ENCODE measurements around the gene RER1.

The RER1 gene

DNA sequence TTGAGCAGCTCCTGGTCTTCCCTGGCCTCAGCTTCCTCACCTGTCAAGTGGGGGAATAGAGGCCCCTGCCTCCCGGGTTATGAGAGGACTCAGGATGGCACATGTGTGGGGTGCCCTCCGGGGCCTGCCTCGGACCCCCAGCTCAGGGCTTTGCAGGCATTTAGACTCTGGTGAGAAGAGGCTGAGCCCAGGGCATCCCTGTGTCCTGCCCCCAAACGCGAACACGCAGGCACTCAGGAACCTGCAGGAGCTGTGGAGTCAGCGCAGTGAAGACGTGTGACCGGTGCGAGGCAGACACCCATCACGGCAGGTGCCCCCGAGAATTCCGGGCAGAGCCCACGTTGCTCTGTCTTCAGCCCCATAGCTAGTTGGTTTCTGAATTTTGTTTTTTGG is 26.2 kb downstream of the RER1 start:
- Histone ChIP-seq H3K23ac (ENCODE audit: low read length) (no peak overlapping the region), H3K4me2 (ENCODE audit: low read length) (no peak overlapping the region), H3K4me1 (ENCODE audit: control insufficient read depth in 1 of 2, insufficient read depth in 2 of 2, low read length in 2 of 2) (peaks cover 11 to 14% of the 10 kb centered on the region in 2 experiments), H3K9me3 (ENCODE audit: insufficient read depth, low read depth, low read length) (peaks cover 2% of the 10 kb centered on the region), H3K18ac (ENCODE audit: low read length) (no peak overlapping the region), H3K27me3 (ENCODE audit: insufficient read depth, low read length) (no peaks in the 10 kb centered on the region), H2BK5ac (ENCODE audit: low read depth, low read length, poor library complexity) (no peak overlapping the region), H3K4me3 (ENCODE audit: low read depth, low read length) (no peak overlapping the region), H4K91ac (ENCODE audit: low read depth, low read length) (no peak overlapping the region), H2AK5ac (ENCODE audit: low read length) (no peak overlapping the region), H2BK12ac (ENCODE audit: low read length) (no peak overlapping the region), H4K8ac (ENCODE audit: low read depth, low read length) (no peak overlapping the region), H3K14ac (ENCODE audit: low read length) (no peak overlapping the region), H3K9ac (ENCODE audit: low read length) (no peak overlapping the region), H2BK120ac (ENCODE audit: insufficient read depth, low read length, poor library complexity) (no peak overlapping the region), H4K12ac (ENCODE audit: low read depth, low read length) (no peak overlapping the region), H3K79me2 (ENCODE audit: control insufficient read depth, insufficient read depth, low read length, poor library complexity) (peaks cover 3% of the 10 kb centered on the region), H3K79me1 (ENCODE audit: low read length) (peaks cover 4% of the 10 kb centered on the region), H3K4ac (ENCODE audit: low read depth, low read length) (no peak overlapping the region), H3K36me3 (ENCODE audit: control insufficient read depth in 1 of 2, insufficient read depth in 2 of 2, low read length in 2 of 2) (no peaks in the 10 kb centered on the region), H2AFZ (ENCODE audit: insufficient read depth, low read length, poor library complexity) (no peak overlapping the region), H3K27ac (ENCODE audit: low read depth, low read length) (no peak overlapping the region)
- DNase-seq, result no peak
- no CpG with 5 or more reads among the region's 14 CpGs for WGBS (ENCODE audit: extremely low coverage, insufficient coverage, insufficient read length)

GRCh38 chr1:2418791-2419320 is 27.2 kb downstream of the RER1 start:
- no CpG with 5 or more reads among the region's 16 CpGs for WGBS (ENCODE audit: extremely low coverage, insufficient coverage, insufficient read length)
- no peak overlapping the region for H3K27ac ChIP-seq (ENCODE audit: low read depth, low read length)
- no peaks in the 10 kb centered on the region for H3K79me2 ChIP-seq (ENCODE audit: control insufficient read depth, insufficient read depth, low read length, poor library complexity)
- H3K18ac ChIP-seq (ENCODE audit: low read length), result no peak overlapping the region
- H2BK5ac ChIP-seq (ENCODE audit: low read depth, low read length, poor library complexity), result no peak overlapping the region
- no peaks in the 10 kb centered on the region for H3K27me3 ChIP-seq (ENCODE audit: insufficient read depth, low read length)
- no peak overlapping the region for H3K9ac ChIP-seq (ENCODE audit: low read length)
- no peak overlapping the region for H3K4ac ChIP-seq (ENCODE audit: low read depth, low read length)
- no peak overlapping the region for H2BK12ac ChIP-seq (ENCODE audit: low read length)
- no peak overlapping the region for H3K4me3 ChIP-seq (ENCODE audit: low read depth, low read length)
- no peaks in the 10 kb centered on the region for H3K36me3 ChIP-seq (ENCODE audit: control insufficient read depth in 1 of 2, insufficient read depth in 2 of 2, low read length in 2 of 2)
- H4K91ac ChIP-seq (ENCODE audit: low read depth, low read length), result no peak overlapping the region
- no peak overlapping the region for H2AFZ ChIP-seq (ENCODE audit: insufficient read depth, low read length, poor library complexity)
- no peak overlapping the region for H4K8ac ChIP-seq (ENCODE audit: low read depth, low read length)
- no peak overlapping the region for H3K23ac ChIP-seq (ENCODE audit: low read length)
- peaks cover 7% of the 10 kb centered on the region for H3K9me3 ChIP-seq (ENCODE audit: insufficient read depth, low read depth, low read length)
- H3K4me1 ChIP-seq (ENCODE audit: control insufficient read depth in 1 of 2, insufficient read depth in 2 of 2, low read length in 2 of 2), result peaks cover 2 to 5% of the 10 kb centered on the region in 2 experiments
- no peaks in the 10 kb centered on the region for H3K79me1 ChIP-seq (ENCODE audit: low read length)
- H2BK120ac ChIP-seq (ENCODE audit: insufficient read depth, low read length, poor library complexity), result no peak overlapping the region
- no peak overlapping the region for H3K4me2 ChIP-seq (ENCODE audit: low read length)
- H2AK5ac ChIP-seq (ENCODE audit: low read length), result no peak overlapping the region
- no peak overlapping the region for H3K14ac ChIP-seq (ENCODE audit: low read length)
- no peak for DNase-seq
- H4K12ac ChIP-seq (ENCODE audit: low read depth, low read length), result no peak overlapping the region

- Histone ChIP-seq H2BK5ac (ENCODE audit: low read depth, low read length, poor library complexity) (no peak overlapping the region), H3K27ac (ENCODE audit: low read depth, low read length) (no peak overlapping the region), H2AFZ (ENCODE audit: insufficient read depth, low read length, poor library complexity) (no peak overlapping the region), H3K14ac (ENCODE audit: low read length) (no peak overlapping the region), H3K9me3 (ENCODE audit: insufficient read depth, low read depth, low read length) (peaks cover 7% of the 10 kb centered on the region), H3K4me1 (ENCODE audit: control insufficient read depth in 1 of 2, insufficient read depth in 2 of 2, low read length in 2 of 2) (peaks cover 0 to 2% of the 10 kb centered on the region in 2 experiments), H2AK5ac (ENCODE audit: low read length) (no peak overlapping the region), H3K4me2 (ENCODE audit: low read length) (no peak overlapping the region), H4K91ac (ENCODE audit: low read depth, low read length) (no peak overlapping the region), H2BK12ac (ENCODE audit: low read length) (no peak overlapping the region), H3K79me2 (ENCODE audit: control insufficient read depth, insufficient read depth, low read length, poor library complexity) (no peaks in the 10 kb centered on the region), H3K79me1 (ENCODE audit: low read length) (no peaks in the 10 kb centered on the region), H3K23ac (ENCODE audit: low read length) (no peak overlapping the region), H2BK120ac (ENCODE audit: insufficient read depth, low read length, poor library complexity) (no peak overlapping the region), H3K4ac (ENCODE audit: low read depth, low read length) (no peak overlapping the region), H4K8ac (ENCODE audit: low read depth, low read length) (no peak overlapping the region), H3K9ac (ENCODE audit: low read length) (no peak overlapping the region), H3K36me3 (ENCODE audit: control insufficient read depth in 1 of 2, insufficient read depth in 2 of 2, low read length in 2 of 2) (no peaks in the 10 kb centered on the region), H3K27me3 (ENCODE audit: insufficient read depth, low read length) (no peaks in the 10 kb centered on the region), H3K18ac (ENCODE audit: low read length) (no peak overlapping the region), H3K4me3 (ENCODE audit: low read depth, low read length) (no peak overlapping the region), H4K12ac (ENCODE audit: low read depth, low read length) (no peak overlapping the region)
- WGBS (ENCODE audit: extremely low coverage, insufficient coverage, insufficient read length), result no CpG with 5 or more reads among the region's 16 CpGs
- no peak for DNase-seq
These were observed 27.8 kb downstream of the RER1 start for GRCh38 chr1:2419416-2419815.

GRCh38 chr1:2422523-2422922 is 30.9 kb downstream of the RER1 start:
- no peak overlapping the region for H3K4me3 ChIP-seq (ENCODE audit: low read depth, low read length)
- H4K12ac ChIP-seq (ENCODE audit: low read depth, low read length), result no peak overlapping the region
- WGBS (ENCODE audit: extremely low coverage, insufficient coverage, insufficient read length), result no CpG with 5 or more reads among the region's 4 CpGs
- H3K9ac ChIP-seq (ENCODE audit: low read length), result no peak overlapping the region
- H2AFZ ChIP-seq (ENCODE audit: insufficient read depth, low read length, poor library complexity), result no peak overlapping the region
- H2AK5ac ChIP-seq (ENCODE audit: low read length), result no peak overlapping the region
- no peak overlapping the region for H3K27ac ChIP-seq (ENCODE audit: low read depth, low read length)
- no peak overlapping the region for H4K8ac ChIP-seq (ENCODE audit: low read depth, low read length)
- H4K91ac ChIP-seq (ENCODE audit: low read depth, low read length), result no peak overlapping the region
- H3K23ac ChIP-seq (ENCODE audit: low read length), result no peak overlapping the region
- peaks cover 7% of the 10 kb centered on the region for H3K9me3 ChIP-seq (ENCODE audit: insufficient read depth, low read depth, low read length)
- no peaks in the 10 kb centered on the region for H3K27me3 ChIP-seq (ENCODE audit: insufficient read depth, low read length)
- no peak overlapping the region for H3K14ac ChIP-seq (ENCODE audit: low read length)
- no peak overlapping the region for H3K18ac ChIP-seq (ENCODE audit: low read length)
- no peaks in the 10 kb centered on the region for H3K79me1 ChIP-seq (ENCODE audit: low read length)
- H3K4ac ChIP-seq (ENCODE audit: low read depth, low read length), result no peak overlapping the region
- no peaks in the 10 kb centered on the region for H3K79me2 ChIP-seq (ENCODE audit: control insufficient read depth, insufficient read depth, low read length, poor library complexity)
- H2BK12ac ChIP-seq (ENCODE audit: low read length), result no peak overlapping the region
- no peak overlapping the region for H2BK120ac ChIP-seq (ENCODE audit: insufficient read depth, low read length, poor library complexity)
- H2BK5ac ChIP-seq (ENCODE audit: low read depth, low read length, poor library complexity), result no peak overlapping the region
- no peak overlapping the region for H3K4me2 ChIP-seq (ENCODE audit: low read length)
- no peaks in the 10 kb centered on the region for H3K36me3 ChIP-seq (ENCODE audit: control insufficient read depth in 1 of 2, insufficient read depth in 2 of 2, low read length in 2 of 2)
- DNase-seq, result no peak
- H3K4me1 ChIP-seq (ENCODE audit: control insufficient read depth in 1 of 2, insufficient read depth in 2 of 2, low read length in 2 of 2), result no peaks in the 10 kb centered on the region
